ENCODE results near the gene WNK3.

DNA sequence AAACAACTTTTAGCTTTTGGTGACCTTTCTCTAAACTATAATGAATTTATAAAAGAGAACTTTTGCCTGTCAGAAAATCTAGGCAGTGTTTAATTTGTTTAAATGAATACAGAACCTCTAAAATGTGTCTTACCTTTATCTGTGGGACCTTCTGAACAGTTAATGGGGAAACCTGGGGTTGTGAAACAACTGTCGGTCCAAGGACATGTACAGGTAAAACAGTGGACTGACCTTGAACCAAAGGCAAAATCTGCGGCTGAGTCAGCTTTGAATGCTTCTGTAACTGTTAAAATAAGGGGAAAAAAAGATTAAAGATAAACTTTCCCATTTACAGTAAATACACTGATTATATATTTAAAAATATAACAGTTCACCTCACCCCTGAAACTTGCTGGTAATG, 65.1 kb downstream of the WNK3 start:
- no peak for TF ChIP-seq CTCF (IDR thresholded peaks at IDR 0.05)
- no peak for TF ChIP-seq POLR2A (IDR thresholded peaks at IDR 0.05)

Data from esophagus squamous epithelium (tissue), 4 donors.